Activated naive CD8-positive, alpha-beta T cell (primary cell): ENCODE measurements around the gene MAP3K7.

Source experiments
- H3K27ac Mint-ChIP-seq: one replicate; pipeline ENCODE4 v1.8.0; 2021; ENCODE audit warnings: mixed read lengths
- H3K27me3 Mint-ChIP-seq: one replicate; pipeline ENCODE4 v1.8.0; 2021; ENCODE audit warnings: mixed read lengths
- H3K36me3 Mint-ChIP-seq: one replicate; pipeline ENCODE4 v1.8.0; 2021; ENCODE audit warnings: mixed read lengths
- H3K4me1 Mint-ChIP-seq: one replicate; pipeline ENCODE4 v1.8.0; 2021; ENCODE audit warnings: low read depth, mixed read lengths
- H3K4me3 Mint-ChIP-seq: one replicate; pipeline ENCODE4 v1.8.0; 2021; ENCODE audit warnings: mild to moderate bottlenecking, mixed read lengths
- H3K9me3 Mint-ChIP-seq: one replicate; pipeline ENCODE4 v1.8.0; 2021; ENCODE audit warnings: low read depth, mixed read lengths

Gene MAP3K7

DNA sequence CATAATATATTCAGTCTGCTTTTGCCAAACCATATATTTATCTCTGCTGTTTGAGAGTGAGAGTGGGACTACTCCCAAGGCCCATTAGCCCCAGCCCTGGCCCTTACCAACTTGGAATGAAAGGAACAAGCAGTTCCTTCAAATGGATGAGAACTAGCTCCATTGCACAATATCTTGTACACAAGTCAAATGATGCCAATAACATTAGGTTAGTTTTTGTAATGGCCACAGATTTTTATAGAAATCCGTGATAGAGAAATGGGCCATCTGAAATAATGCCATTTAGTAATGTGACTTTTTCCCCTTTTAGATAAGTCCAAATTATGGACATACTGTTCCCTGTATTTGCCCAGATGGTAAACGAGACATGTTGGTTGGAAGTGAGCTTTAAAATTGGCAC lies 117.0 kb downstream of the MAP3K7 start:
- H3K9me3 Mint-ChIP-seq = no peaks in the 10 kb centered on the region
- peaks cover 93% of the 10 kb centered on the region for H3K4me1 Mint-ChIP-seq
- no peak overlapping the region for H3K27ac Mint-ChIP-seq
- no peak overlapping the region for H3K4me3 Mint-ChIP-seq
- H3K36me3 Mint-ChIP-seq = no peaks in the 10 kb centered on the region
- H3K27me3 Mint-ChIP-seq = no peaks in the 10 kb centered on the region

DNA sequence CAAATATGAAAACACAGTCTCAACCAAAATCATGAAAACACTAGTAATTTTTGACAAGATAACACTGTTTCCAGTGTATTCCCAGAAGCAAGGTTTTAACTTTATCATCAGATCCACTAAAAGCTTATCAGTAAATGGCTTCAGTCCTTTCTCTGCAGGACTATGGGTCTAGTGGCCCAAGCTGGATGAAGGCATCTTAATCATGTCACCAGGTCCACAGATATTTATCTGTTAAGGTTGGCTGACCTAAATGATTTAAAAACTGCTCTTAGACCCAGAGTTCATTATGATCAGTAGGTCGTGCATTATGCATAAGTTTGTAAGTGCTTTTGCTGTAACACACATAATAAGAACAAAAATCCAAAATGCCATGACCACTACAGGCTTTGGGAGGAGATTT lies 118.0 kb downstream of the MAP3K7 start:
- H3K27ac Mint-ChIP-seq = peak overlapping the region; percentile 89

DNA sequence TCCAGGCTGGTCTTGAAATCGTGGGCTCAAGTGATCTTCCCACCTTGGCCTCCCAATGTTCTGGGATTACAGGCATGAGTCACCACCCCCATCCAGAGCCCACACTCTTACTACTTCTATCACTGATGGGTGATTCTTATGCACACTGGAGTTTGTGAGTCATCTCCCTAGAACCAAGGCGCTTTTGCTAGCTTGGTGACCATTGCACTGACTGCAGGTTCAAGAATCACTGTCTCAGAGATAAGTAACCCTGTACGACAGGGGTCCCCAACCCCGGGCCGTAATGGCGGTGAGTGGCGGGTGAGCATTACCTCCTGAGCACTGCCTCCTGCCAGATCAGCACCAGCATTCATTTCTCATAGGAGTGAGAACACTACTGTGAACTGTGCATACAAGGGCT lies 118.8 kb downstream of the MAP3K7 start:
- peak overlapping the region; percentile 23 for H3K4me3 Mint-ChIP-seq
- no peaks in the 10 kb centered on the region for H3K36me3 Mint-ChIP-seq
- H3K27me3 Mint-ChIP-seq = no peaks in the 10 kb centered on the region
- peaks cover 94% of the 10 kb centered on the region for H3K4me1 Mint-ChIP-seq
- peak overlapping the region; percentile 89 for H3K27ac Mint-ChIP-seq
- H3K9me3 Mint-ChIP-seq = no peaks in the 10 kb centered on the region

More for the DNA sequence above, 118.0 kb downstream of the MAP3K7 start:
- peaks cover 93% of the 10 kb centered on the region for H3K4me1 Mint-ChIP-seq
- H3K4me3 Mint-ChIP-seq = no peak overlapping the region
- H3K36me3 Mint-ChIP-seq = no peaks in the 10 kb centered on the region
- H3K27me3 Mint-ChIP-seq = no peaks in the 10 kb centered on the region
- H3K9me3 Mint-ChIP-seq = no peaks in the 10 kb centered on the region

DNA sequence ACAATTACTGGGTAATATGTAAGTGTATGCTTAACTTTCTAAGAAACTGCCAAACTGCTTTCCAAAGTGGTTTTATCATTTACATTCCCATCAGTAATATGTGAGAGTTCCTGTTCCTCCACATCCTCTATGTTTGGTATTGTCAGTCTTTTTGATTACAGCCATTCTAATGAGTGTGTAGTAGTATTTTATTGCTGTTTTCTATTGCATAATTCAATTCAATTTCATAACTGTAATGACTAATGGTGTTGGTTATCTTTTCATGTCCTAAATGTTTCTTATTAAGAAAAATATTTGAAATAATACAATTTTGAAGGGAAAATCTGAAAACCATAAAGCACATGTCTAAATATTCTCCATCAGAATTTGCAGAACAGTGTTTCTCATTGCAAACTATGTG lies 119.3 kb downstream of the MAP3K7 start:
- Mint-ChIP-seq H3K9me3 (no peaks in the 10 kb centered on the region), H3K36me3 (no peaks in the 10 kb centered on the region), H3K4me1 (peaks cover 93% of the 10 kb centered on the region), H3K27ac (peak overlapping the region; percentile 96), H3K4me3 (peak overlapping the region; percentile 55), H3K27me3 (no peaks in the 10 kb centered on the region)

DNA sequence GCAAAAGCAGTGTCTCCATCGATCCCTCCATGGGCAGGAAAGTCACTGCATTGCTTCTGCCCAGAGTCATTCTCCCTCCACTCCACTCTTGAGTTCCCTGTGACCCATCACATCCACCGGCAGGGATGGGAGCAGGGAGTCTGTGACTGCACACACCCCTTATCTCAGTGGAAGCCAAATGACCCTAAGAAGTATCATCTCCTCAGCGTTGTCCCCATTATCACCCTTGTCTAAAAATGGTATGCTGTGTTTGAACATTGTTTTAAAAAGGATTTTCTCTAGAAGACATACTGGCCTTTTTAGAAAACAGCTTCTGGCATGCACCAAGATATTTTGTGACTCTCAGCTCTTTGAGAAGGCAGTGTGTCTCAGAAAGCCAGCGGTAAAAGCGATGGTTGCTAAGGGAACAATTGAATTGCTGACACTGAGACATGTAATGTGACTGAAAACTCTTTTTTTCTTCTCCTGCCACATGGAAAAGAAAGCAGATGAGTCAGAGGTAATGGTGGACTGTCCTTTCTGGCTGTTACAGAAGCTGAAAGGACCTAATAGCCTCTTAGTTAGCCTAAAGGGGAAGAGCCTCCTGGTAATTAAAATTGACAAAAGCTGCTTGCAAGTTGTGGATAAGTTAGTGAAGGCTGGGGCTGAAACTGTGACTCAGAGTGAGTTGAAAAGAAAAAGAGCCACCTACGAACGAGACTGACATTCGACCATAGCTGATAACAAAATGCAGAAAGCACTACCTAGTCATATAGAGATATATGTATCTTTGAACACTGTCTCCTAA lies 120.5 kb downstream of the MAP3K7 start:
- Mint-ChIP-seq H3K4me3 (peak overlapping the region; percentile 55), H3K27ac (peak overlapping the region; percentile 96), H3K9me3 (no peaks in the 10 kb centered on the region), H3K27me3 (no peaks in the 10 kb centered on the region), H3K36me3 (no peaks in the 10 kb centered on the region), H3K4me1 (peaks cover 90% of the 10 kb centered on the region)

DNA sequence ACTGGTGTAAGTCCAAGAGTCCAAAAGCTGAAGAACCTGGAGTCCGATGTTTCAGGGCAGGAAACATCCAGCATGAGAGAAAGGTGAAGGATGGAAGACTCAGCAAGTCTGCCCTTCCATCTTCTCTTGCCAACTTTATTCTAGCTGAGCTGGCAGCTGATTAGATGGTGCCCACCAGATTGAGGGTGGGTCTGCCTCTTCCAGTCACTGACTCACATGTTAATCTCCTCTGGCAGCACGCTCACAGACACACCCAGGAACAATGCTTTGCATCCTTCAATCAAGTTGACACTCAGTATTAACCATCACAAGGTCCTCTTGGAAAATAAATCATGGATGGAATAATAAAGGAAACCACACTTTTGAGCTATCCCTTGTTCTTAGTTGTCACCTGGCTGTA lies 121.2 kb downstream of the MAP3K7 start:
- Mint-ChIP-seq H3K4me3 (peak overlapping the region; percentile 55), H3K27me3 (no peaks in the 10 kb centered on the region), H3K27ac (peak overlapping the region; percentile 96), H3K9me3 (no peaks in the 10 kb centered on the region), H3K4me1 (peaks cover 89% of the 10 kb centered on the region), H3K36me3 (no peaks in the 10 kb centered on the region)

DNA sequence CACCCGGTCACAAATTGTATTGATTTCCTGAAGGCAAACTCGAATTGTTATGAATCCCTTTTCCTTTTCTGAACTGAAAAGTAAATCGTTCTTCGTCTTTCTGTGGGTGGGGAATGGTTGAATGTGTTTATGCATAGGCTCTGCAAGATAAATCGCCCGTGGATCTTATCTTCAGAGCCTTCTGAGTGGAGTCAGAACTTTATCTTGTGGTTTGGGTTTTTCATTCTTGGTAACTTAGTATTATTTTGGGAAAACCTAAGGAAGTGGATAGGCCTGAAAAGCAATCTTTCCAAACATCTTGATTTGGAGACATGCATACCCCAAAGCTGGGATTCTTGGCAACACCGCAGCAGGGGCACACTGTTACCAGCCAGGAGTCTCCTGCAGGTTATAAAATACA lies 122.4 kb downstream of the MAP3K7 start:
- H3K4me3 Mint-ChIP-seq = no peak overlapping the region

DNA sequence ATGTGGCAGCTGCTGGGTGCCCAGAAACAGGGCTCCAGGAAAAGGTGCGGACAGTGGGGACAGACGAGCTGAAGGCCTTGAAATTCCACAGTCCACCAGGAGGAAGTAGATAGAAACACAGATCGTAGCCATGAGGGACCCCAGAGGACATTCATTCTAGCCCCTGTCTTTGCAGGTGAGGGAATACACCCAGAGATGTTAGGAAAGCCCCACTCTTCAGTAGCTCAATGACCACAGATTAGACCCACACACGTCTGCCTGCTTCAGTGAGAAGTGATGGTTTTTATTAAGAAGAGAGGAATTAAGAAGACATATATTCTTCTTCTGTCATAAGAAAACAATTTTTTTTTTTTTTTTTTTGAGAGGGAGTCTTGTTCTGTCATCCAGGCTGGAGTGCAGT lies 123.0 kb downstream of the MAP3K7 start:
- H3K27ac Mint-ChIP-seq = peak overlapping the region; percentile 96
- H3K36me3 Mint-ChIP-seq = no peaks in the 10 kb centered on the region
- peak overlapping the region; percentile 68 for H3K4me3 Mint-ChIP-seq
- peaks cover 93% of the 10 kb centered on the region for H3K4me1 Mint-ChIP-seq
- no peaks in the 10 kb centered on the region for H3K27me3 Mint-ChIP-seq
- H3K9me3 Mint-ChIP-seq = no peaks in the 10 kb centered on the region

More for the DNA sequence above, 122.4 kb downstream of the MAP3K7 start:
- Mint-ChIP-seq H3K9me3 (no peaks in the 10 kb centered on the region), H3K27me3 (no peaks in the 10 kb centered on the region), H3K27ac (peak overlapping the region; percentile 96), H3K36me3 (no peaks in the 10 kb centered on the region), H3K4me1 (peaks cover 92% of the 10 kb centered on the region)
